MV-4-11 (cell line): ENCODE data around the gene TRAPPC12.
"Not testable (repeated sequence)": the region's sequence is repeated elsewhere in the genome, so short reads cannot be mapped to it uniquely, and the experiment has no call there.

Experiments used
- DNase-seq: peaks from one replicate; lab custom pipeline; 2025; lab: John Stamatoyannopoulos, UW

TRAPPC12 gene

DNA sequence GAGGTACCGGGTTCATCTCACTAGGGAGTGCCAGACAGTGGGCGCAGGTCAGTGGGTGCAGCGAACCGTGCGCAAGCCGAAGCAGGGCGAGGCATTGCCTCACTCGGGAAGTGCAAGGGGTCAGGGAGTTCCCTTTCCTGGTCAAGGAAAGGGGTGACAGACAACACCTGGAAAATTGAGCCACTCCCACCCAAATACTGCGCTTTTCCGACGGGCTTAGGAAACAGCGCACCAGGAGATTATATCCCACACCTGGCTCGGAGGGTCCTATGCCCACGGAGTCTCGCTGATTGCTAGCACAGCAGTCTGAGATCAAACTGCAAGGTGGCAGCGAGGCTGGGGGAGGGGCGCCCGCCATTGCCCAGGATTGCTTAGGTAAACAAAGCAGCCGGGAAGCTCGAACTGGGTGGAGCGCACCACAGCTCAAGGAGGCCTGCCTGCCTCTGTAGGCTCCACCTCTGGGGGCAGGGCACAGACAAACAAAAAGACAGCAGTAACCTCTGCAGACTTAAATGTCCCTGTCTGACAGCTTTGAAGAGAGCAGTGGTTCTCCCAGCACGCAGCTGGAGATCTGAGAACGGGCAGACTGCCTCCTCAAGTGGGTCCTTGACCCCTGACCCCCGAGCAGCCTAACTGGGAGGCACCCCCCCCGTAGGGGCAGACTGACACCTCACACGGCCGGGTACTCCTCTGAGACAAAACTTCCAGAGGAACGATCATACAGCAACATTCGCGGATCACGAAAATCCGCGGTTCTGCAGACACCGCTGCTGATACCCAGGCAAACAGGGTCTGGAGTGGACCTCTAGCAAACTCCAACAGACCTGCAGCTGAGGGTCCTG lies 9.9 kb upstream of the TRAPPC12 start:
- not testable (repeated sequence) for DNase-seq

DNA sequence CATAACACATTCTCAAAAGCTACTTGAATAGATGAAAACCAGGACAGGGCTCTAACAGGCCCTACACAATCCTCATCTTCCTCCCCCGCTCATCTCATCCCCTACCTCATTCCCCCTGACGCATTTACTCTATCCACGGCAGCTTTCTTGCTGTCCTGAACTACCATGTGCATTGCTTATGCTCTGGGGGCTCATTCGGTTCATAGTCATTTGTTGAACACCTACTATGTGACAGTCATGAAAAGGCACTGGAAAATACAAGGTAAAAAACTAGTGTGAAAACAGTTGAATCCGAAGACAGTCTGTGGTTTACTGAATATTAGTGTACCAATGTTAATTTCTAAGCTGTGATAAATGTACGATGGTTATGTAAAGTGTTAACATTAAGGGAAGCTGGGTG lies 2.7 kb upstream of the TRAPPC12 start:
- DNase-seq = no peak

GRCh38 chr2:3377279-3377611 lies 2.2 kb upstream of the TRAPPC12 start:
- DNase-seq = peak; percentile 45

- DNase-seq = peak; percentile 98
Measured at GRCh38 chr2:3377612-3378432, 1.7 kb upstream of the TRAPPC12 start, which contains the start of gene EIPR1. Gene EIPR1, minus strand, starts transcription at chr2:3377818. Its CDS starts 129 bp downstream, at chr2:3377689.

DNA sequence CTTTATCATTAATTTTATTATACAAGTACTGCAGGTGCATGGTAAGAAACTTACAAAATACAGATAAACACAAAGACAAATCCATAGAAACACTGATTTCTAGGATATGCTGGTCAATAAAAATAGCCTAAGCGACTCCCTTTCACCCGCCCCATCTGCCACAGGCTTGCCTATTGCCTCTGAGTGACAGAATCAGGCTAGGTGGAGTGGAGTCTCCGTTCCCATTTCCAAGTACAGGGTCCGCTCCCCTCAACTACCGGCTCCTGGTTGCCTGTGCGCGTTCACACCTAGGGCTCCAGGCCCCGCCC lies 201 bp upstream of the TRAPPC12 start:
- DNase-seq = no peak

DNA sequence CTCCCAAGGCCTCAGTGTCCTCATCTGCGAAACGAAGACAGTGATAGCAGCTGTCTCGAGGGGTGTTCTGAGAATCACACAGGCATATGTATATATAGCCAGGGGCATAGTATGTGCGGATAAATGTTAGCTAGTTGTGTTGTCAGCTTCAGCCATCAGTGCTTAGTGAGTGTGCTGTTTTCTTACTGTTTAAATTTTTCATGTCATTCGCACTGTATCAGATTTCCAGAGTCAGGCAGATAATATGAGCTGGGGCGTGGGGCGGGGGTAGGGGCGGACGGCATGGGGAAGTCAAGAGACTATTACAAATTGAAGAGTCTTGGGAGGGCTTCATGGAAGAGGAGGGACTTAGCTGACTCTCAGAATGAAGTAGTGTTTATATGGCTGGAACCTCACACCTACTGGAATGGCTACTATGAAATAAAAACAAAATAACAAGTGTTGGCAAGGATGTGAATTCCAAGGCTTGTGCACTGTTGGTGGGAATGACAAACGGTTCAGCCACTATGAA lies 7.0 kb downstream of the TRAPPC12 start:
- no peak for DNase-seq

GRCh38 chr2:3387011-3387410 lies 7.5 kb downstream of the TRAPPC12 start:
- no peak for DNase-seq

DNA sequence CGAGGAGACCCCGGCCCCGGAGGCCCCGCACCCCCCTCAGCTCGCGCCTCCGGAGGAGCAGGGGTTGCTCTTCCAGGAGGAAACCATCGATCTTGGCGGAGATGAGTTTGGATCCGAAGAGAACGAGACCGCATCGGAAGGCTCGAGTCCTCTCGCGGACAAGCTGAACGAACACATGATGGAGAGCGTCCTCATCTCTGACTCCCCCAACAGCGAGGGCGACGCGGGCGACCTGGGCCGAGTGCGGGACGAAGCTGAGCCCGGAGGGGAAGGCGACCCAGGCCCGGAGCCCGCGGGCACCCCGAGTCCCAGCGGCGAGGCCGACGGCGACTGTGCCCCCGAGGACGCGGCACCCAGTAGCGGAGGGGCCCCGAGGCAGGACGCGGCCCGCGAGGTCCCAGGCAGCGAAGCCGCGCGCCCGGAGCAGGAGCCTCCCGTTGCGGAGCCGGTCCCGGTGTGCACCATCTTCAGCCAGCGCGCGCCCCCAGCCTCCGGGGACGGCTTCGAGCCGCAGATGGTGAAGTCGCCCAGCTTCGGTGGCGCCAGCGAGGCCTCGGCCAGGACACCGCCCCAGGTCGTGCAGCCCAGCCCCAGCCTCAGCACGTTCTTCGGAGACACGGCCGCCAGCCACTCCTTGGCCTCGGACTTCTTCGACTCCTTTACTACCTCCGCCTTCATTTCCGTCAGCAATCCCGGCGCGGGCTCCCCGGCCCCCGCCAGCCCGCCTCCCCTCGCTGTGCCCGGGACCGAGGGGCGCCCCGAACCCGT lies 8.3 kb downstream of the TRAPPC12 start:
- no peak for DNase-seq

DNA sequence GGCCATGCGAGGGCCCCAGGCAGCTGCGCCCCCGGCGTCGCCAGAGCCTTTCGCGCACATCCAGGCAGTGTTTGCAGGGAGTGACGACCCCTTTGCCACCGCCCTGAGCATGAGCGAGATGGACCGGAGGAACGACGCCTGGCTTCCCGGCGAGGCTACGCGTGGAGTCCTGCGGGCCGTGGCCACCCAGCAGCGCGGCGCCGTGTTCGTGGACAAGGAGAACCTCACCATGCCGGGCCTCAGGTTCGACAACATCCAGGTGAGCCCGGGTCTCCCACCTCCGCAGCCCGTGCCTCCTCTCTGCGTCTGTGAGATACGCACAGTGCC lies 8.9 kb downstream of the TRAPPC12 start:
- no peak for DNase-seq

DNA sequence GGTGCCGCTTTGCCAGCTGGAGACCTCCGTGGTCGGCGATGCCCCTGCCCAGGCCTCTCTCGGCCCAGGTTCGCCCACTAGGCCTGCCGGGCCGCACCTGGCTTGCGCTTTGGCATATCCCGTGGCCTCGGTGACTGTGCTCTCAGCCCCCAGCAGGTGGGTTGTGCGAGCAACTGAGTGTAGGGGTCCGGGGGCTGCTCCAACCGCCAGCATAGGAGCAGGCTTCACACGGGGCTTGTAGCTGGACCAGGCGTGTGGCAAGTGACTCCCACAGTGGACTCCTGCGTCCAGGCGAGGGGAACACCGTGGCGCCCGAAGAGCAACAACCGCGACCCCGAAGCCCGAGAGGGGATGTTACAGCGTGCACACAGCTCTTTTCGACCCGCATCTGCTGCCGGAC lies 9.7 kb downstream of the TRAPPC12 start:
- DNase-seq = no peak

GRCh38 chr2:3390041-3390440 lies 10.5 kb downstream of the TRAPPC12 start:
- no peak for DNase-seq

DNA sequence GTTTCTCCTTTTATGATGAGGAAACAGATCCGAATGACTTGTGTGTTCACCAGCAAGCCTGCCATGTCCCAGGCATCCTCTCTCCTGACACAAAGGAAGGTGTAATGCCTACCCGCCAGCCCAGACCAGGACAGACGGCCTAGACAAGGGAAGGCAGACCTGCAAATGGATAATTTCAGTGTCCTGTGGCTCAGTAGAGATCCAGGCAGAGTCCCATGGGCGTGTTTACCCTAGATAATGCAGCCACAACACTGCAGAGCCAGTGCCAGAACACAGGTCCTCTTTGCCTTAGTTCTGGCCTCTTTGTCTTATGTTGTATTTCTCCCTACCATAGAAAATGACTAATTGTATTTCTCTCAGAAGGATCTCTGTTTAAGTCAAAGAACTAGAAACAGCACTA lies 12.7 kb downstream of the TRAPPC12 start:
- DNase-seq = no peak

DNA sequence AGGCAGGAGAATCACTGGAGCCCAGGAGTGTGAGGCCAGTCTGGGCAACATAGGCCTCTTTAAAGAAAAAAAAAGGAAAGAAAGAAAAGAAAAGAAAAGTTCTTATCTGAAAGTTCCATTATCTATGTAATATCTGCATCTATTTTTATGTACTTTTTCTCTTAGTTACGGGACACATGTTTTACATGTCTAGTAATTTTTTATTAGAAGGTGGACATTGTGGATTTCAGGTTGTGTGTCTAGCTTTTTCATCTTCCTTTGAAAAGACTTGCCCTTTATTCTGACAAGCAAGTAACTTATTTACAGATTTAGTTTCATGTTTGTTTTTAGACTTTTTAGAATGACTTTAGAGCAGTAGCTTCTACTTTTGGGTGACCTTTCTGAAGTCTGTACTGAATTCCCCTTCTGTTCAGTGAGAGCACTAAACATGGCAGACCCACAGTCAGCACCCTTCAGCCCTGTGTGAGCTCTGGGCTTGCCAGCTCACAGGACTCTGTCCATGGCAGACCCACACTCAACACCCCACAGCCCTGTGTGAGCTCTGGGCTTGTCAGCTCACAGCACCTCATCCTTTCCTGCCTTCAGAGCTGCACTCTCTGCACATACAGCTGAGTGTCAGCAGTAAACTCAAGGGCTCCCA lies 17.5 kb downstream of the TRAPPC12 start:
- DNase-seq = no peak

GRCh38 chr2:3398857-3399256 lies 19.4 kb downstream of the TRAPPC12 start:
- DNase-seq = no peak

DNA sequence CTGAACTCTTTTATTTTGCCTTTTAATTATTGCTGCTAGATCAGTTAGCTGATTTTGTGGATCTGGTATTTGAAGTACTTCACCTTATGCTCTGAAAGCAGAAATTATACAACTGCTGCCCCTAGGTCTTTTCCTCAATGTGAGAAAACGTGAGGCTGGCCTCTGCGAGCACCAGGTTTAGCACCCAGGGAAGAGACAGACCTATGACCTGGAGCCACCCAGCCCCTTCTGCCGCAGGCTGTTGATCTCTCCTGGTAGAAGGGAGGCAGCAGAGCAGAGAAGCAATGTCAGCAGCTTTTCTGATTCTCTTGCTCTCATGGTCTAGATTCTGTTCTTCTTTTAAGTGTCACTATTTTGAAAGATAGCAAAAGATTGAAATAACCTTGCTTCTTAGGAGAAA lies 19.9 kb downstream of the TRAPPC12 start:
- no peak for DNase-seq

DNA sequence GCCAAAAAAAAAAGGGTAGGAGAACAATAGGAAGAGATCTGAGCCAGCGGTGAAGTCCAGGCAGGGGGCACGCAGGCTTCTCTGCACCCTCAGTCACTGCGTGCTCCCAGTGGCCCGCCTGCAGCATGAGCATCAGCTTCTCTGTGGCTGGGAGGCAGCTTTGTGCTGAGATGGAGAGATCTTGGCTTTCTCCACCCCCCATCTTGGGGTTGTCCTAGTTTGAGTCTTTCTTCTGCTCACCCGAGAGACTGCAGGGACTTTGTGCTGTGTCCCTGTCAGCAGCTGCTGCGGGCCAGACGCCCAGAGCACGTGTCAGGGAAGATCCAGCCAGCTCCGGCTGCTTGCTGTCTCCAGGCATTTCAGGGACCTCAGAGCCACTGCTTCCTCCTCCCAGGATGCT lies 20.3 kb downstream of the TRAPPC12 start:
- DNase-seq = no peak

DNA sequence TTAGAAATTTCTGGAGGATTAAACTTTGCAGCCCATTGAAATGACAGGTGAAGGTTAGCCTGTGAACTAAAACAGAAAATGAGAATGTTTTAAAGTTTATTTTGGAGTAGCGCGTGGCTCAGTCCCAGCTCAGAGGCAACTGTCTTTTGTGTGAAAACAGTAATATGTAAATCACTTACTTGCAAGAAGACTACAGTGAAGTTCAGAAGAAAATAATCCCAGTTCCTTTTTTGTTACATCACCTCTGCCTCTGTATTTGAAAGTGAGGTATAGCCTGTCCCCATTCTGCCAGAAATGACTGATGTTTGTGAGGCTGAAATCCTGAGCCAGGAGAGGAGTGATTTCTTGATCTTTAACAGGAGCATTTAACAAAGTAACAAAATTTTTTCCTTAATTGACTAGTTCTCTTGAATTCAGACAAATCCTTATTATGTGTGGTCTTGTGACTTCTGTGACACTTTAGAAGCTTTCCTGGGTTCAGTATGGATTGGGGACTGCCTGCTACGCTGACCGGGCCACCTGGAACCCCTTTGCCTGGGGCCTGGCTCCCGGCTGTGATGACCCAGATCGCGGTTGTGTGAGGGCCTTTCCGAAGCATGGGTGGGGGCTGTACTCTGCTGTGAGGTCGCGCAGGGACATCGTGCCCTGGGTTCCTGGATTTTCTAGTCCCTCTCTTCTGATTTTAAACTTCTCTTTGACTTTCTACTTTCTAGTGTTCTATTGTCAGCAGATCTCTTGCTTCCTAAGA lies 24.3 kb downstream of the TRAPPC12 start:
- DNase-seq = peak; percentile 67

DNA sequence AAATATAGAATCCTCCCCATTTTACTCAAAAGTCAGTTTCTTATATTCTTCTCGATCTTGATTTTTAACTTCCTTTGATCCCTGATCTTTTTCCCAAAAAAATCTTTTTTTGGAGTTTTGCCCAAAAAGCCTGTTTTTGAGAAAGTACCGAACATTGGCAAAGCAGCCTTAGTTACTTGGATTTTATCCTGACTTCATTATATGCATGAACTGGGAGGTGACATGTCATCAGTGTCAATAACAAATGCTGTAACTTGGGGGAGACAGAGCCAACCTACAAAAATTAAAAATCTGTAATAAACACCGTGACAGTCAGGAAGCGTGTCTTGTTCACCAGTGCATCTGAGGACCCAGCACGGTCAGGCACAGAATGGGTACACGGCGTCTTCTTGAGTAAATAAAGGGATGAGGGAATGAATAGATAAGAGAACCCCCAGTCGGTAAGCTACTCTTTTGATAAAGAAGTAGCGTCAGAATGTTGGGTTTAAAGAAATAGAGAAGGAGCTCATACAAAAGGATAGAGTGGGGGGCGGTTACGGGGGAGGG lies 24.9 kb downstream of the TRAPPC12 start:
- DNase-seq = no peak

DNA sequence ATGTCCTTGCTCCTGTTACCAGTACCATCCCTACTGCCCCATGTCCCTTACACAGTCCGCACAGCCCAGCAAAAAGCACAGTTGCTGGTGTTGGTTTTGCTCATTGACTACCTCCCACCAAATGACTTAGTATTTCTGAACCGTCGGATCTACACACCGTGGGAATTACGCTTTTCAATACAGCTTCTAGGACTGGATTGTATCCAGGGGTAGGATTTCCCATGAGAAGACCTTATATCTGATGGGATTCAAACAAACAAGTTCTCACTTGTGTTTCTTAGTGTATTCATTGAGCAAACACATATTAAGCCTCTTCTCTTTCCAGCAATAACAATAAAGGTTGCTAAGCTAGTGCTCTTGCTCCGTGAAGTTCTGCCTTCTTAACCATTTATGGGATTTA lies 25.8 kb downstream of the TRAPPC12 start:
- no peak for DNase-seq

DNA sequence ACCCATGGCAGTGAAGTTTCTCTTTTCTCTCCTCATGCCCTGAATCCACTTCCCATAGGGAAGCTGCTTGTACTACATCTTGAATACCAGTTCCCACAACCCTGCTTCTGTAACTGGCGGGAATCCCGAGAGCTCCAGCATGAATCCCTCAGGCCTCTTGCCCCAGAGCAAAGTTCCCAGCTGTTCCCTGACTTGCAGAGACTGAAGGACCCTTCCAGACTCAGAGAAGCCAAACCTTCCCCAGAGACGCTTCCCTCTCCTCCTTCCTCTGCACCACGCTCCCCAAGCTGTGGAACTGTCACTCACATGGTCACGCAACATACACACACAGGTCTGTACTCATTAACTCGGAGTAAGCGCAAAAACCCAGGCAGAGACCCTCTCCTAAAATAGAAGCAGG lies 26.4 kb downstream of the TRAPPC12 start:
- DNase-seq = no peak

DNA sequence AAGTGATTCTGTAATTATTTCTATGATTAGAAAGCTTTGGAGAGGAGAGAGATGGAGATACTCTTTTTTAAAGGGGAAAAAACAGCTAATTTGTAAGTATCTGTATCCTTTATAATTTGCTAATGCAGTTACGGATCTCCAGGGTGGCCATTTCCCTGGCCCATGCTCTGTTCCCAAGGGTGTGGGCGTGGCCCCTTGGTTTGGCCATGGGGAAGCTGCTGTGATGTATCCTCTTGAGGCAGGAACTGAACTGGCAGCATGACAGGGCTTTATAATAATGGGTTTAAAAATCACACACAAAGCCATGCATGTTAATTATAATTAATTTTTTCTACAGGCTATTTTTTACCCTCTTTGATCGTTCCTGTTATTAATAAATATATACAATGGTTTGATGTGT lies 27.0 kb downstream of the TRAPPC12 start:
- no peak for DNase-seq
